GM10847 (cell line): Measurements from ENCODE around the gene MIR17HG.

Source experiments
- POLR2A ChIP-seq: IDR thresholded peaks from 2 replicates; pipeline ENCODE4 v1.6.1; 2011; ENCODE audit not compliant: insufficient read length; ENCODE audit errors: extremely low read depth

Gene MIR17HG

DNA sequence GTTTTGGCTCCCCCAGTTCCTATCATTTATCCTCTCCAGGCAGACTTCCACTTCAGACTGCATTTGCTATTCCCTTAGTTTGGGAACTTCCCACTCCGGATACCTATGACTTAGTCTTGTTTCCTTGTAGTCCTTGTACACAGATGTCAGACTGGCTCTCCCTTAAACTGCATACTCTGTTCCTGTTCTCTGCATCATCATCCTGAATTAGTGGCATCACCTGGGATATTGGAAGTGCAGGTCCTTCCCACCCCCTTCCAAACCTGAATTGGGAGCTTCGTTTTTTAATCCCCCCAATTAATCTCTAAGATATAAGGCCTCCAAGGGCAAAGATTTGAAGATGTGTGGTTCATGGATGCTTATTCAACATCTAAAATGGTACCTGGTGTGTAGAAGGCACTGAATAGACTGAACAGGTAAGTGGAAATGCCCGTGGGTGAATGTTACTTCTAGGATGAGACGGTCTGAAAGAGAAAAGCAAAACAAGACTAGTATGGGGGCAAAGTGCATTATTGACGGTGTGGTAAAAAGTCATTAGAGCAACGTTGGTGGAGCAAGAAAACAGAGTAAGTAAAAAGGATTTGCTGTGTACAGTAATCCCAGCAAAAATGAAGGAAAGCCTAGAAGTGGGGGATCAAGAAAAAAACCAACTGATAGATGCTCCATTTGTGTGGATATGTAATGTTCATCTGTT, 9.6 kb downstream of the MIR17HG start:
- no peak for TF ChIP-seq POLR2A

- TF ChIP-seq POLR2A, result no peak
Observed at GRCh38 chr13:91357613-91358386, 10.3 kb downstream of the MIR17HG start.

- no peak for TF ChIP-seq POLR2A
Observed at GRCh38 chr13:91358387-91358782, 10.9 kb downstream of the MIR17HG start.

DNA sequence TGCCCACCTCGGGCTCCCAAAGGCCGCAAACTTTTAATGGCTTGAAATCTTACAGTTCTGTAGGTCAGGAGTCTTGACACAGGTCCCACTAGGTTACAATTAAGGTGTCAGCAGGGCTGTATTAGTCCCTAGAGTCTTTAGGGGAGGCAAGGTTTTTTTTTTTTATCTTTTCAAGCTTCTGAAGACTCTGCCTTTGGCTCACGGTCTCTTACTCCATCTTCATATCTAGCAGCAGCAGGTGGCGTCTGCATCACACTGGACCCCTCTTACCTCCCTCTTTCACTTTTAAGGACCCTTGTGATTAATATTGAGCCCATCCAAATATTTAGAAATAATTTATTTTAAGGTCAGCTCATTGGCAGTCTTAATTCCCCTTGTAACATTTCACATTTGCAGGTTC, 11.6 kb downstream of the MIR17HG start:
- TF ChIP-seq POLR2A, result no peak

GRCh38 chr13:91359631-91360030, 12.1 kb downstream of the MIR17HG start:
- TF ChIP-seq POLR2A, result no peak

DNA sequence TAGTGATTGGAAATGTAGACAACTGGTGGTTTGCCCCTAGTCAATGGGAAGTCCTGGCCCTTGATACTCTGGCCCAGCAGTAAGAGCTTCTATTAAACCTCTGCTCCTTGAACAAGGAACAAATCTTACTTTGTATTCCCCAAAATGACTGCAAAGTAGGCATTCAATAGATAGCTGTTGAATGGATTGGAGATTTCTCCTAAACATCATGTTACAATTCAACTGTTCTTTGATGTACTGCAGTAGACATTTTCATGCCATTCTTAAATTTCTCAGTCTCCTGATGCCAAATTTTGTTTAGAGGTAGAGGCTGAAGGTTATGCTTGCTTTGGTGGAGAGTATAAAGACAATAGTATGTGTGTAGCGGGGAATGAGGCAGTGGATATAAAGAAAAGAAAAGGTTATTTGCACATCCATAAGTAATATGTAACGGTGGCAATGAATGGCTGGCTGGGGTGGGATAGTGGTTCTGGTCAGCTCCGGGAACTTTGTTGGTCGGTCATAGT, 12.8 kb downstream of the MIR17HG start:
- no peak for TF ChIP-seq POLR2A

- no peak for TF ChIP-seq POLR2A
Observed at GRCh38 chr13:91361755-91362271, 14.3 kb downstream of the MIR17HG start.

DNA sequence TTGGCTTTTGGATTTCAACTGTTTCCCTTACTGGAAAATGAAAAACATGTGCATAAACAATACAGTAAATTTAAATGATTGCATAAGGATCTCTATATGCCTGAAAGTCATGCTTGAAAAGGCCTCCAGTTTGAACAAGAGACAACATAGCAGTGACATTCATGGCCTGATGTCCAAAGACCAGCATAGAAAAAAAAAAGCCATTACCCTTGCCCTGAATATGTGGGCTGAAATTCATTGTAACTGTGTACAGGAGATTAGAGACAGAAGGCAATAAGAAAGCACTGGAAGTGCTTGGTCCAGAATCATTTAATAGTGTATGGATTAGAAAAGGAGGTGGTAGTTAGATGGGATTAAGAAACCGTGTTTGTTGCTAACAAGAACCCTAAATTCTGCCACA, 15.4 kb downstream of the MIR17HG start:
- TF ChIP-seq POLR2A, result no peak

- TF ChIP-seq POLR2A, result no peak
Observed at GRCh38 chr13:91368101-91368500, 20.6 kb downstream of the MIR17HG start.

- no peak for TF ChIP-seq POLR2A
Observed at GRCh38 chr13:91368676-91369440, 21.4 kb downstream of the MIR17HG start.

DNA sequence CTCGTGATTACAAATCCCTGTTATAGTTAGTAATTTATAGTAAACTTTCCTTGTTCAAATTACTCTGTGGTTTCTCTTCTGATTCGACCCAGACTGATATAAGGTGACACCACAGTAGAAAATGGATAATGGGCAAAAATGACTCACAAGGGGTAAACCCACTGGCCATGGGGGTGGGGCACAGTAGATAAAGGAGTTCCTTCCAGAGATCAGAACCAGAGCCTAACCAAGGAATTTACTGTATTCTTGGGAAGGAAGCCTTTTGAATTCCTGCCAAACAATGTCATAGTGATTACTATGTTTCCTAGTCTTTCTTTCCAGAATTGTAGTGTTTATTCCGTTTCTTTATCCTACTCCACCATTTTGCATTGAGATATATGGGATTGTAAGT, 21.9 kb downstream of the MIR17HG start:
- TF ChIP-seq POLR2A, result no peak

DNA sequence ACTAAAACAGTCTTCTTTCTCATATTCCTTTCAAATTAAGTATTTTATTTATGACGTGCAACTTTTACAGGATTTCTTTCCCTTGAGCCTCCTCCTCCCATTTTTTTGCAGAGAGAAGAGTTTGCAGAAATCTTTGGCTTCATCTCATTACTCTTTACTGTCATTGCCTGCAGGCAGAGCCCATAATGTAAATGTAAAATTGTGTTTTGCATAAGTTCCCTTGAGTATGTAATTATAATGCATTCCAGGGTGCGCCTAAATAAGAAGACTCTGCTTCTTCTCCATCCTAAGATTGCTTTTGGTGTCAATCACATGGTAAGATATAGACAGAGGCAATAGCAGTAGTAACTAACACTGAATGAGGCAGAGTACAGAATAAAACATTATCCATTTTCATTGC, 23.0 kb downstream of the MIR17HG start:
- TF ChIP-seq POLR2A, result no peak

- TF ChIP-seq POLR2A, result no peak
Observed at GRCh38 chr13:91372911-91373310, 25.4 kb downstream of the MIR17HG start.

GRCh38 chr13:91375116-91375729, 27.7 kb downstream of the MIR17HG start:
- no peak for TF ChIP-seq POLR2A

GRCh38 chr13:91381371-91381770, 33.9 kb downstream of the MIR17HG start:
- TF ChIP-seq POLR2A, result no peak

DNA sequence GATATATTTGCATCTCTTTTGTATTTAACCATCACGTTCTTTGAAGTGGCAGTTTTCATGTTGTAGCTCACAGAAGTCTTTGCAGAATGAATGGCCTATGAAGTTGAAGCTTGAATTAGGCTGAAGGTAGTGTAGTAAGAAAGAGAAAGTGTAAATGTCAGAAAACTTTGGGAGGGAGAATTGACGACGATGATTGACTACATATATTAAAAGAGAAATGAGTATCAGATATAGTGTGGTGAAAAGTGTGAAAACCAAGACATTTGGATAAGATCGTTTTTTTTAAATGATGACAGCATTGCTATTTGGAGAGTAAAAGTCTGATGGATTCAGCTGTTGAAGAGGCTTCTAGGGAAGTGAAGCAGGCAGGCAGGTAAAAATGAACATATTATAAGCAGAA, 36.3 kb downstream of the MIR17HG start:
- TF ChIP-seq POLR2A, result no peak

- TF ChIP-seq POLR2A, result no peak
Observed at GRCh38 chr13:91384896-91385295, 37.4 kb downstream of the MIR17HG start.
